HT-29 (cell line): Measurements from ENCODE around the gene OSBPL10. TPM values are rescaled to one million over a fixed set of nuclear protein-coding genes. Genes with fewer than 3 reads are reported as not detected.

Experiments used
- DNase-seq: peaks from one replicate; pipeline ENCODE4 v3.0.0-alpha.2; 2015; ENCODE audit warnings: low spot score
- total RNA-seq: library from RNA; depleted of rRNA; stranded (reverse); fragments of >200 nt; shearing (Covaris generic); gene quantifications from 2 replicates; pipeline ENCODE4 v1.2.3, GENCODE V29; 2014

Gene OSBPL10
- total RNA-seq, 1 experiment from 2014 or later: 65.1 TPM

- DNase-seq: no peak
These were observed 232.7 kb downstream of the OSBPL10 start for GRCh38 chr3:31748281-31748932.

- no peak for DNase-seq
These were observed 233.3 kb downstream of the OSBPL10 start for GRCh38 chr3:31747785-31748184.

GRCh38 chr3:31744913-31745312 lies 236.1 kb downstream of the OSBPL10 start:
- no peak for DNase-seq

GRCh38 chr3:31743331-31744089 lies 237.6 kb downstream of the OSBPL10 start:
- DNase-seq: no peak

- no peak for DNase-seq
These were observed 240.7 kb downstream of the OSBPL10 start for GRCh38 chr3:31740397-31740796.

GRCh38 chr3:31738412-31738811 lies 242.7 kb downstream of the OSBPL10 start:
- no peak for DNase-seq

- no peak for DNase-seq
These were observed 245.4 kb downstream of the OSBPL10 start for GRCh38 chr3:31735667-31736066.

GRCh38 chr3:31733234-31733667 lies 247.8 kb downstream of the OSBPL10 start:
- DNase-seq: no peak

- no peak for DNase-seq
These were observed 248.5 kb downstream of the OSBPL10 start for GRCh38 chr3:31732548-31732947.

- no peak for DNase-seq
These were observed 251.5 kb downstream of the OSBPL10 start for GRCh38 chr3:31729573-31729972.

GRCh38 chr3:31729082-31729481 lies 252.0 kb downstream of the OSBPL10 start:
- DNase-seq: no peak

GRCh38 chr3:31728403-31728802 lies 252.7 kb downstream of the OSBPL10 start:
- no peak for DNase-seq

GRCh38 chr3:31725976-31726375 lies 255.1 kb downstream of the OSBPL10 start:
- no peak for DNase-seq

- DNase-seq: no peak
These were observed 255.5 kb downstream of the OSBPL10 start for GRCh38 chr3:31725568-31725967.

GRCh38 chr3:31724651-31725050 lies 256.4 kb downstream of the OSBPL10 start:
- no peak for DNase-seq

- no peak for DNase-seq
These were observed 256.9 kb downstream of the OSBPL10 start for GRCh38 chr3:31724116-31724515.

GRCh38 chr3:31723701-31724100 lies 257.4 kb downstream of the OSBPL10 start:
- no peak for DNase-seq

- DNase-seq: no peak
These were observed 259.4 kb downstream of the OSBPL10 start for GRCh38 chr3:31721676-31722075.

GRCh38 chr3:31714495-31715280 lies 266.4 kb downstream of the OSBPL10 start:
- DNase-seq: no peak

- DNase-seq: no peak
These were observed 267.2 kb downstream of the OSBPL10 start for GRCh38 chr3:31713816-31714215.

GRCh38 chr3:31710123-31710803 lies 270.8 kb downstream of the OSBPL10 start:
- DNase-seq: no peak

- DNase-seq: no peak
These were observed 271.5 kb downstream of the OSBPL10 start for GRCh38 chr3:31709526-31709925.
